Measurements from ENCODE around the gene SLCO4A1.

- no peak for TF ChIP-seq CTCF (IDR thresholded peaks at IDR 0.05)
- TF ChIP-seq POLR2A (IDR thresholded peaks at IDR 0.05), result no peak
These were observed 34.7 kb upstream of the SLCO4A1 start for GRCh38 chr20:62607366-62608217.

Data from esophagus squamous epithelium (tissue), 4 donors.